Neural cell (in vitro differentiated cells): ENCODE results near the gene POPDC2. TPM values are rescaled to one million over a fixed set of nuclear protein-coding genes. Genes with fewer than 3 reads are reported as not detected.

Experiments used
- H2AFZ ChIP-seq: fragments of 200-600, 300-800 bp; sonication (generic), shearing (Covaris generic); 2 replicates; pipeline ENCODE4 v1.6.0; 2014; ENCODE audit warnings: low read depth, mild to moderate bottlenecking, antibody characterized with exemption, low read length, moderate library complexity
- H3F3A ChIP-seq: fragments of 200-600 bp; shearing (Covaris generic); 2 replicates; pipeline ENCODE4 v1.6.1; 2016; ENCODE audit warnings: mild to moderate bottlenecking, moderate library complexity, mixed read lengths, antibody characterized with exemption, low read length; ENCODE audit not compliant: insufficient read depth, poor library complexity, severe bottlenecking
- H3K27ac ChIP-seq: fragments of 200-600, 300-800 bp; sonication (generic), shearing (Covaris generic); 2 replicates; pipeline ENCODE4 v1.5.1; 2014; ENCODE audit warnings: mild to moderate bottlenecking, low read length, moderate library complexity
- H3K27me3 ChIP-seq: fragments of 300-800, 200-600 bp; sonication (generic), shearing (Covaris generic); 2 replicates; pipeline ENCODE4 v1.6.0; 2014; ENCODE audit warnings: mild to moderate bottlenecking, low read depth, low read length, moderate library complexity; ENCODE audit not compliant: insufficient read depth
- H3K36me3 ChIP-seq: fragments of 300-800, 200-600 bp; sonication (generic), shearing (Covaris generic); 2 replicates; pipeline ENCODE4 v1.5.1; 2014; ENCODE audit warnings: mild to moderate bottlenecking, antibody characterized with exemption, low read length, moderate library complexity; ENCODE audit not compliant: insufficient read depth
- H3K4me2 ChIP-seq: fragments of 300-800, 200-600 bp; sonication (generic), shearing (Covaris generic); 2 replicates; pipeline ENCODE4 v1.6.0; 2014; ENCODE audit warnings: mild to moderate bottlenecking, low read length
- H3K4me3 ChIP-seq: fragments of 300-800, 200-600 bp; sonication (generic), shearing (Covaris generic); 2 replicates; pipeline ENCODE4 v1.5.1; 2014; ENCODE audit warnings: mild to moderate bottlenecking, low read length, moderate library complexity
- H3K79me2 ChIP-seq: fragments of 200-600 bp; shearing (Covaris generic); replicated peaks from 2 replicates; pipeline ENCODE4 v1.6.0; 2014; ENCODE audit warnings: mild to moderate bottlenecking, low read length, moderate library complexity; ENCODE audit not compliant: insufficient read depth
- H3K9ac ChIP-seq: fragments of 300-800, 200-600 bp; sonication (generic), shearing (Covaris generic); 2 replicates; pipeline ENCODE4 v1.6.1; 2016; ENCODE audit warnings: mild to moderate bottlenecking, low read length, mixed read lengths
- H3K9me2 ChIP-seq: fragments of 200-600 bp; shearing (Covaris generic); 2 replicates; pipeline ENCODE4 v1.6.1; 2016; ENCODE audit warnings: mild to moderate bottlenecking, low read length, mixed read lengths; ENCODE audit not compliant: insufficient read depth
- H3K9me3 ChIP-seq: fragments of 200-600, 300-800 bp; sonication (generic), shearing (Covaris generic); 2 replicates; pipeline ENCODE4 v1.6.1; 2016; ENCODE audit warnings: mild to moderate bottlenecking, mixed run types, low read length, moderate library complexity, mixed read lengths
- H4K20me1 ChIP-seq: fragments of 200-600 bp; shearing (Covaris generic); 2 replicates; pipeline ENCODE4 v1.6.1; 2016; ENCODE audit warnings: mild to moderate bottlenecking, mixed run types; ENCODE audit not compliant: insufficient read depth
- EP300 ChIP-seq: fragments of 450-650 bp; conservative IDR thresholded peaks from 2 replicates; pipeline ENCODE4 v1.6.1; 2014; ENCODE audit warnings: antibody characterized with exemption, mild to moderate bottlenecking, moderate library complexity; ENCODE audit not compliant: poor library complexity, severe bottlenecking
- EZH2 ChIP-seq: fragments of 200-600, 300-800 bp; shearing (Covaris generic), sonication (generic); IDR thresholded peaks from 2 replicates; pipeline ENCODE4 v1.6.1; 2014; ENCODE audit warnings: antibody characterized with exemption, low read length, borderline replicate concordance, mild to moderate bottlenecking; ENCODE audit not compliant: insufficient read depth, poor library complexity, severe bottlenecking
- MXI1 ChIP-seq: fragments of 450-650 bp; conservative IDR thresholded peaks from 2 replicates; pipeline ENCODE4 v1.6.1; 2014; ENCODE audit warnings: antibody characterized with exemption, mild to moderate bottlenecking; ENCODE audit not compliant: poor library complexity, severe bottlenecking
- POLR2AphosphoS5 ChIP-seq: IDR thresholded peaks from 2 replicates; pipeline ENCODE4 v1.6.1; 2012
- RAD21 ChIP-seq: fragments of 450-650 bp; conservative IDR thresholded peaks from 2 replicates; pipeline ENCODE4 v1.6.1; 2014; ENCODE audit warnings: antibody characterized with exemption, mild to moderate bottlenecking, moderate library complexity
- SMC3 ChIP-seq: fragments of 450-650 bp; conservative IDR thresholded peaks from 2 replicates; pipeline ENCODE4 v1.6.1; 2014; ENCODE audit warnings: antibody characterized with exemption, mild to moderate bottlenecking, moderate library complexity; ENCODE audit not compliant: poor library complexity
- TAF1 ChIP-seq: IDR thresholded peaks from 2 replicates; pipeline ENCODE4 v1.6.1; 2012; ENCODE audit warnings: low read depth
- polyA plus RNA-seq: library from polyadenylated mRNA; depleted of rRNA; stranded (reverse); fragments of >200 nt; gene quantifications from 2 replicates; pipeline ENCODE4 v1.2.3, GENCODE V29; 2014
- TF ChIP-seq, protein P1 (sequence below): fragments of 450-650 bp; IDR thresholded peaks from 2 replicates; pipeline ENCODE4 v1.5.1; 2014; ENCODE audit warnings: antibody characterized with exemption, mild to moderate bottlenecking, moderate library complexity; ENCODE audit not compliant: poor library complexity, severe bottlenecking
- TF ChIP-seq, protein P2 (sequence below): IDR thresholded peaks from 2 replicates; pipeline ENCODE4 v1.6.1; 2012; ENCODE audit warnings: borderline replicate concordance

Gene POPDC2
- polyA plus RNA-seq, 1 donor from 2014 or later: 3.4 TPM

DNA sequence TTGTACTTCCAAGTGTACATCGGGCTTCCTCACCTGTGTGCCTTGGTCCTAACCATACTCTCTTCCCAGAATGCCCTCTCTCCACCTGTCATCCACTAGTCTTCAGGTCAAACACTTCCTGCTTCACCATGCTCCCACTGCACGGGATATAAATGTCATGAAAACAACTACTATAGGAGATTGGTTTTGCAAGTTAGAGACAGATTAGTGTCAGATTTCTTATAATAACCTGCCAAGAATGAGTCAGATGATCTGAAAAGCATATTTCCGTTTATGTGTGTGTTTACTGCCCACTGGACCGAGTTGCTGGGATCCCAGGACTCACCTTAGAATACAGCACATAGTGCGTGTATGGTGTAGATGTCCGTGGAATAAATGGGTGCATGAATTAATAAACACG, 41.3 kb downstream of the POPDC2 start:
- H3F3A ChIP-seq: no peaks in the 10 kb centered on the region
- no peak overlapping the region for H3K4me3 ChIP-seq
- no peak overlapping the region for H3K9ac ChIP-seq
- no peaks in the 10 kb centered on the region for H3K27me3 ChIP-seq
- no peaks in the 10 kb centered on the region for H4K20me1 ChIP-seq
- no peak overlapping the region for H2AFZ ChIP-seq
- no peaks in the 10 kb centered on the region for H3K9me3 ChIP-seq
- H3K79me2 ChIP-seq: no peaks in the 10 kb centered on the region
- TF ChIP-seq, protein P1, sequence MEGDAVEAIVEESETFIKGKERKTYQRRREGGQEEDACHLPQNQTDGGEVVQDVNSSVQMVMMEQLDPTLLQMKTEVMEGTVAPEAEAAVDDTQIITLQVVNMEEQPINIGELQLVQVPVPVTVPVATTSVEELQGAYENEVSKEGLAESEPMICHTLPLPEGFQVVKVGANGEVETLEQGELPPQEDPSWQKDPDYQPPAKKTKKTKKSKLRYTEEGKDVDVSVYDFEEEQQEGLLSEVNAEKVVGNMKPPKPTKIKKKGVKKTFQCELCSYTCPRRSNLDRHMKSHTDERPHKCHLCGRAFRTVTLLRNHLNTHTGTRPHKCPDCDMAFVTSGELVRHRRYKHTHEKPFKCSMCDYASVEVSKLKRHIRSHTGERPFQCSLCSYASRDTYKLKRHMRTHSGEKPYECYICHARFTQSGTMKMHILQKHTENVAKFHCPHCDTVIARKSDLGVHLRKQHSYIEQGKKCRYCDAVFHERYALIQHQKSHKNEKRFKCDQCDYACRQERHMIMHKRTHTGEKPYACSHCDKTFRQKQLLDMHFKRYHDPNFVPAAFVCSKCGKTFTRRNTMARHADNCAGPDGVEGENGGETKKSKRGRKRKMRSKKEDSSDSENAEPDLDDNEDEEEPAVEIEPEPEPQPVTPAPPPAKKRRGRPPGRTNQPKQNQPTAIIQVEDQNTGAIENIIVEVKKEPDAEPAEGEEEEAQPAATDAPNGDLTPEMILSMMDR: no peak
- no peak for TF ChIP-seq SMC3
- TF ChIP-seq MXI1: no peak
- TF ChIP-seq POLR2AphosphoS5: no peak
- no peak for TF ChIP-seq TAF1
- TF ChIP-seq EZH2: no peak
- no peak overlapping the region for H3K4me2 ChIP-seq
- no peak overlapping the region for H3K27ac ChIP-seq
- no peaks in the 10 kb centered on the region for H3K9me2 ChIP-seq
- H3K36me3 ChIP-seq: no peaks in the 10 kb centered on the region

DNA sequence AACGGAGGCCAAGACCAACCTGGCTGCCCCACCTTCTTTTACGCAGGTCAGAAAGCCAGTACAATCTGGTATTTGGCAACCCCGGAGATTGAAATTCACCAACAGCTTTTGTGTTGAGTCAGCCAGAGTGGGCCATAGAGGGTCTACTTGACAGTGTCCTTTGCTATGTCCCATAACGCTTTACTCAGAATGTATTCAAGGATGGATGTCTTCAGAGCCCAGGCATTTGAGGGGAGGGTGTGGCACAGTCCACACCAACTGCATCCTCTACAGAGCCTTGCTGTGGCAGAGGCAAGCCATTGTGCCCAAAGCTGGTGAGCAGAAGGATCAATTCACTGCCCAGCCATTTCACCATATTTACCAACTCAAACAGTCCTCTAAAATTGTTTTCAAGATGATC, 44.3 kb downstream of the POPDC2 start:
- Histone ChIP-seq H3K36me3 (no peaks in the 10 kb centered on the region), H3K4me2 (no peak overlapping the region), H3K9me3 (no peaks in the 10 kb centered on the region), H4K20me1 (no peaks in the 10 kb centered on the region), H3K79me2 (no peaks in the 10 kb centered on the region), H3K9me2 (no peaks in the 10 kb centered on the region), H2AFZ (no peak overlapping the region), H3F3A (no peaks in the 10 kb centered on the region), H3K9ac (no peak overlapping the region), H3K4me3 (no peak overlapping the region), H3K27ac (no peak overlapping the region), H3K27me3 (no peaks in the 10 kb centered on the region)
- TF ChIP-seq EZH2 (no peak), TAF1 (no peak), POLR2AphosphoS5 (no peak), SMC3 (no peak), MXI1 (no peak), EP300 (no peak), RAD21 (no peak)
- TF ChIP-seq, protein P2, sequence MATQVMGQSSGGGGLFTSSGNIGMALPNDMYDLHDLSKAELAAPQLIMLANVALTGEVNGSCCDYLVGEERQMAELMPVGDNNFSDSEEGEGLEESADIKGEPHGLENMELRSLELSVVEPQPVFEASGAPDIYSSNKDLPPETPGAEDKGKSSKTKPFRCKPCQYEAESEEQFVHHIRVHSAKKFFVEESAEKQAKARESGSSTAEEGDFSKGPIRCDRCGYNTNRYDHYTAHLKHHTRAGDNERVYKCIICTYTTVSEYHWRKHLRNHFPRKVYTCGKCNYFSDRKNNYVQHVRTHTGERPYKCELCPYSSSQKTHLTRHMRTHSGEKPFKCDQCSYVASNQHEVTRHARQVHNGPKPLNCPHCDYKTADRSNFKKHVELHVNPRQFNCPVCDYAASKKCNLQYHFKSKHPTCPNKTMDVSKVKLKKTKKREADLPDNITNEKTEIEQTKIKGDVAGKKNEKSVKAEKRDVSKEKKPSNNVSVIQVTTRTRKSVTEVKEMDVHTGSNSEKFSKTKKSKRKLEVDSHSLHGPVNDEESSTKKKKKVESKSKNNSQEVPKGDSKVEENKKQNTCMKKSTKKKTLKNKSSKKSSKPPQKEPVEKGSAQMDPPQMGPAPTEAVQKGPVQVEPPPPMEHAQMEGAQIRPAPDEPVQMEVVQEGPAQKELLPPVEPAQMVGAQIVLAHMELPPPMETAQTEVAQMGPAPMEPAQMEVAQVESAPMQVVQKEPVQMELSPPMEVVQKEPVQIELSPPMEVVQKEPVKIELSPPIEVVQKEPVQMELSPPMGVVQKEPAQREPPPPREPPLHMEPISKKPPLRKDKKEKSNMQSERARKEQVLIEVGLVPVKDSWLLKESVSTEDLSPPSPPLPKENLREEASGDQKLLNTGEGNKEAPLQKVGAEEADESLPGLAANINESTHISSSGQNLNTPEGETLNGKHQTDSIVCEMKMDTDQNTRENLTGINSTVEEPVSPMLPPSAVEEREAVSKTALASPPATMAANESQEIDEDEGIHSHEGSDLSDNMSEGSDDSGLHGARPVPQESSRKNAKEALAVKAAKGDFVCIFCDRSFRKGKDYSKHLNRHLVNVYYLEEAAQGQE: no peak
- TF ChIP-seq, protein P1: no peak
